Omental fat pad (tissue), 4 donors: ENCODE results near the gene XCL1. TPM values are rescaled to one million over a fixed set of nuclear protein-coding genes. Genes with fewer than 3 reads are reported as not detected.

Experiments used
- ATAC-seq: fragments of 150-250 bp; one replicate; pipeline ENCODE4 v1.9.1; 2016; ENCODE audit warnings: mild to moderate bottlenecking, moderate library complexity; ENCODE audit not compliant: low FRiP score
- DNase-seq: peaks from one replicate; pipeline ENCODE4 v3.0.0-alpha.2; 2019; ENCODE audit warnings: low spot score
- total RNA-seq, 4 donors: library from RNA; depleted of rRNA; stranded (reverse); fragments of >200 nt; gene quantifications; one replicate each; pipeline ENCODE4 v1.1.0, GENCODE V29; 2016
- TF ChIP-seq, protein P1 (sequence below), 3 donors: fragments of 450-650 bp; IDR thresholded peaks; one replicate each; pipeline ENCODE4 v1.5.1; 2016 to 2017; ENCODE audit warnings: antibody characterized with exemption in 3 of 3, mild to moderate bottlenecking in 3 of 3, moderate library complexity in 2 of 3

XCL1 gene
- total RNA-seq, 4 donors from 2014 or later = 0.28 to 1.3 TPM; not detected in 2

DNA sequence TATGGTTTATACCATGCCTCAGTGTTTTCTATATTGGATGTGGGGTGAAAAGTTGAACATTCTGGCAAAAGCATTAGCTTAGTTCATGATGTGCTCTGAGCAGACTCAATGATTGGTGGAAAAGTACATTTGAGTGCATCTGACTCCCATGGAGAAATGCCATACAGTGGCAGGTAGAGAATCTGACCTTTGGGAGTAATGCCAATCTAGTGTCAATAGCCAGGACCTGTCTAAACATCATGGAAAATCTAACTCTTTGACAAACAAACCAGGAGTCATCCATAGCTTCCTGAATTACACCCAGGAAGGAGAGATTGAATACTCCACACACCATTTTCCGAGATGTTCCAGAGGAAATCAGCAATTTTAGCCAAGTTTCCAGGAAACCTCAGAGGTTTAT, 51.0 kb downstream of the XCL1 start:
- TF ChIP-seq, protein P1, sequence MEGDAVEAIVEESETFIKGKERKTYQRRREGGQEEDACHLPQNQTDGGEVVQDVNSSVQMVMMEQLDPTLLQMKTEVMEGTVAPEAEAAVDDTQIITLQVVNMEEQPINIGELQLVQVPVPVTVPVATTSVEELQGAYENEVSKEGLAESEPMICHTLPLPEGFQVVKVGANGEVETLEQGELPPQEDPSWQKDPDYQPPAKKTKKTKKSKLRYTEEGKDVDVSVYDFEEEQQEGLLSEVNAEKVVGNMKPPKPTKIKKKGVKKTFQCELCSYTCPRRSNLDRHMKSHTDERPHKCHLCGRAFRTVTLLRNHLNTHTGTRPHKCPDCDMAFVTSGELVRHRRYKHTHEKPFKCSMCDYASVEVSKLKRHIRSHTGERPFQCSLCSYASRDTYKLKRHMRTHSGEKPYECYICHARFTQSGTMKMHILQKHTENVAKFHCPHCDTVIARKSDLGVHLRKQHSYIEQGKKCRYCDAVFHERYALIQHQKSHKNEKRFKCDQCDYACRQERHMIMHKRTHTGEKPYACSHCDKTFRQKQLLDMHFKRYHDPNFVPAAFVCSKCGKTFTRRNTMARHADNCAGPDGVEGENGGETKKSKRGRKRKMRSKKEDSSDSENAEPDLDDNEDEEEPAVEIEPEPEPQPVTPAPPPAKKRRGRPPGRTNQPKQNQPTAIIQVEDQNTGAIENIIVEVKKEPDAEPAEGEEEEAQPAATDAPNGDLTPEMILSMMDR (IDR thresholded peaks at IDR 0.05) = no peak
- ATAC-seq = no peak

DNA sequence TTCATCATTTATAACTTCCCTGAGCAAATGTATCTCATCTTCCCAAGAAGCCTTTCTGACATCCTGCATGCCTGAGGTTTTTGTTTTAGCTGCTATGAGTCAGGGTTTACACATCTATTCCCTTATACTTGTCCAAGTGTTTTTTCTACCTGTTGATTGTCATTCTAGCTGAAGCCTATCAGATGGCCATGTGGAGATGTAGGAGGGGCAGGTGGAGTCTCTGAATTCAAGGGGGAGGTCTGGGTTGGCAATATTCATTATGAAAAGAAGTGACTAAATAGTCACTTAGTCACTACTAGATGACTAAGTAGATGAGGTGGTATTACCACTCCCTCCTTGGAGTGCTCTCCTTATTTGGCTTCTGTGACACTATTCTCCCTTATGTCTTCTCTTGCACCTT, 52.4 kb downstream of the XCL1 start:
- no peak for DNase-seq
- ATAC-seq = no peak
- TF ChIP-seq, protein P1 (IDR thresholded peaks at IDR 0.05) = no peak

More for the DNA sequence above, 51.0 kb downstream of the XCL1 start:
- no peak for DNase-seq

DNA sequence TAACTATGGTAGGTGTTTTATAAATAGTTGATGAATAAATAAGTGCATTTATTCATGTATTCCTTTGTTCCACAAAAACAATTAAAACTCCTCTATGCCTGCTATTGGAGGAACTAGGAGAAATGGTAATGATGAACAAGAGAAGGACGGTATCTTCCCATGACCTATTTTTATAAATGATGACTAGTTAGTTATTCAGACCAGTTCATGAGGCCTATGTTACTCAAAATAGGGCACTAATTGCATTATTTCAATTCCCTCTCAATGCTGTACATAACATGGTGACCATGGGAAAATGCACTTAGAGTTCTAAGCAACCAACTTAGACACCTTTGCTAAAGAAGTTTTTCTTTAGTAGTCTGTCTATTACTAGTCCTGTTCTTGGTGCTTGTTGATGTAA, 53.1 kb downstream of the XCL1 start:
- ATAC-seq = no peak
- TF ChIP-seq, protein P1 (IDR thresholded peaks at IDR 0.05) = no peak

More for the DNA sequence above, 53.1 kb downstream of the XCL1 start:
- no peak for DNase-seq

Other genes with a start within 250 kb of the XCL1 start
- gene XCL2, start 32.6 kb upstream of the XCL1 start, total RNA-seq = 1 to 10 TPM in 1 of 4 donors, not detected in 3; 1.6 TPM
- gene DPT, start 152.6 kb downstream of the XCL1 start, total RNA-seq = 100 to 1,000 TPM; 147 to 298 (median 275) TPM